SK-N-SH treated with all-trans-retinoic acid at 6 μM for 48 hours (cell line): ENCODE results near the gene SH3BP1.

ENCODE experiments used
- ARNTL ChIP-seq: fragments of 450-650 bp; formaldehyde crosslinking; IDR thresholded peaks from 2 replicates; pipeline ENCODE4 v1.5.0; 2020; ENCODE audit warnings: low read depth, mild to moderate bottlenecking, moderate library complexity, borderline replicate concordance
- CSDC2 ChIP-seq: fragments of 250-450 bp; sonication (Bioruptor Pico); IDR thresholded peaks from 2 replicates; pipeline ENCODE4 v1.5.0; 2020; ENCODE audit warnings: mild to moderate bottlenecking, moderate library complexity
- GLIS3 ChIP-seq: fragments of 250-450 bp; sonication (Bioruptor Pico); IDR thresholded peaks from 2 replicates; pipeline ENCODE4 v1.5.0; 2020; ENCODE audit warnings: mild to moderate bottlenecking, moderate library complexity
- PATZ1 ChIP-seq: fragments of 250-450 bp; sonication (Bioruptor Pico); IDR thresholded peaks from 2 replicates; pipeline ENCODE4 v1.8.0; 2020; ENCODE audit warnings: mild to moderate bottlenecking, moderate library complexity, borderline replicate concordance
- POU6F1 ChIP-seq: fragments of 250-450 bp; sonication (Bioruptor Pico); IDR thresholded peaks from 2 replicates; pipeline ENCODE4 v1.8.0; 2021; ENCODE audit warnings: low read depth, mild to moderate bottlenecking, moderate library complexity, borderline replicate concordance
- PPARA ChIP-seq: fragments of 250-450 bp; sonication (Bioruptor Pico); IDR thresholded peaks from 2 replicates; pipeline ENCODE4 v1.5.0; 2020; ENCODE audit warnings: mild to moderate bottlenecking, borderline replicate concordance
- RARB ChIP-seq: fragments of 250-450 bp; sonication (Bioruptor Pico); IDR thresholded peaks from 2 replicates; pipeline ENCODE4 v1.8.0; 2021; ENCODE audit warnings: mild to moderate bottlenecking, moderate library complexity
- SNAI2 ChIP-seq: fragments of 250-450 bp; sonication (Bioruptor Pico); IDR thresholded peaks from 2 replicates; pipeline ENCODE4 v1.5.0; 2020; ENCODE audit warnings: mild to moderate bottlenecking, moderate library complexity
- TSHZ2 ChIP-seq: fragments of 250-450 bp; sonication (Bioruptor Pico); IDR thresholded peaks from 2 replicates; pipeline ENCODE4 v1.5.0; 2020; ENCODE audit warnings: mild to moderate bottlenecking, moderate library complexity
- ZFP30 ChIP-seq: fragments of 450-650 bp; formaldehyde crosslinking; IDR thresholded peaks from 2 replicates; pipeline ENCODE4 v1.5.0; 2022; ENCODE audit warnings: mild to moderate bottlenecking, moderate library complexity

GRCh38 chr22:37663521-37664140 lies 24.2 kb downstream of the SH3BP1 start:
- TF ChIP-seq PPARA, result no peak
- no peak for TF ChIP-seq PATZ1
- no peak for TF ChIP-seq RARB (CRISPR knock-in tag)
- TF ChIP-seq ARNTL, result no peak
- no peak for TF ChIP-seq TSHZ2 (CRISPR knock-in tag)
- no peak for TF ChIP-seq CSDC2 (CRISPR knock-in tag)
- TF ChIP-seq SNAI2 (CRISPR knock-in tag), result no peak
- no peak for TF ChIP-seq GLIS3 (CRISPR knock-in tag)
- no peak for TF ChIP-seq ZFP30
- no peak for TF ChIP-seq POU6F1 (CRISPR knock-in tag)
